PC-9 (cell line): ENCODE results near the gene PHACTR3. TPM values are rescaled to one million over a fixed set of nuclear protein-coding genes. Genes with fewer than 3 reads are reported as not detected.

Source experiments
- BruUV-seq: library from RNA; stranded (reverse); fragments of 400-500 nt; replicated peaks from 2 replicates; lab custom pipeline; 2021; lab: Mats Ljungman, UMichigan
- CTCF ChIA-PET: fragments of 300-600 bp; sonication (Branson Sonifier 250); formaldehyde crosslinking; loops from one replicate; lab custom pipeline; 2022; ENCODE audit warnings: antibody characterized with exemption; lab: Charles Lee
- POLR2A ChIA-PET: fragments of 300-600 bp; sonication (Branson Sonifier 250); formaldehyde crosslinking; loops from one replicate; lab custom pipeline; 2022; ENCODE audit warnings: antibody characterized with exemption; ENCODE audit not compliant: unreplicated experiment; lab: Charles Lee
- DNase-seq, 2 experiments: peaks; one replicate each; pipeline versions ENCODE4 v3.0.0 to v3.0.0-alpha.2; 2015 to 2022; ENCODE audit warnings: mixed read lengths in 1 of 2
- H2AFZ ChIP-seq: fragments of 200-600 bp; sonication (generic); 2 replicates; pipeline ENCODE4 v1.8.1; 2017; ENCODE audit warnings: antibody characterized with exemption
- H3F3A ChIP-seq: fragments of 200-600 bp; sonication (generic); 2 replicates; pipeline ENCODE4 v1.8.1; 2017; ENCODE audit warnings: antibody characterized with exemption, mild to moderate bottlenecking, low read depth; ENCODE audit not compliant: insufficient read depth
- H3K27ac ChIP-seq: fragments of 200-600 bp; sonication (generic); 2 replicates; pipeline ENCODE4 v1.6.1; 2016; ENCODE audit warnings: mixed run types
- H3K27me3 ChIP-seq: fragments of 200-600 bp; sonication (generic); 2 replicates; pipeline ENCODE4 v1.6.1; 2016; ENCODE audit warnings: low read depth, mixed run types; ENCODE audit not compliant: insufficient read depth
- H3K36me3 ChIP-seq: fragments of 200-600 bp; sonication (generic); 2 replicates; pipeline ENCODE4 v1.6.1; 2016; ENCODE audit warnings: low read depth, mixed run types
- H3K4me1 ChIP-seq: fragments of 200-600 bp; sonication (generic); replicated peaks from 2 replicates; pipeline ENCODE4 v1.6.1; 2016; ENCODE audit warnings: mixed run types; ENCODE audit not compliant: insufficient read depth
- H3K4me2 ChIP-seq: fragments of 200-600 bp; sonication (generic); 2 replicates; pipeline ENCODE4 v1.6.1; 2017; ENCODE audit warnings: mixed run types
- H3K4me3 ChIP-seq: fragments of 200-600 bp; sonication (generic); 2 replicates; pipeline ENCODE4 v1.6.1; 2016; ENCODE audit warnings: mixed run types
- H3K79me2 ChIP-seq: fragments of 200-600 bp; sonication (generic); 2 replicates; pipeline ENCODE4 v1.6.1; 2017; ENCODE audit warnings: low read depth, mixed run types
- H3K9me2 ChIP-seq: fragments of 200-600 bp; sonication (generic); 2 replicates; pipeline ENCODE4 v1.8.1; 2017; ENCODE audit warnings: mild to moderate bottlenecking; ENCODE audit not compliant: insufficient read depth
- H3K9me3 ChIP-seq: fragments of 200-600 bp; sonication (generic); 2 replicates; pipeline ENCODE4 v1.8.1; 2016; ENCODE audit warnings: low read depth; ENCODE audit not compliant: insufficient read depth
- H4K20me1 ChIP-seq: fragments of 200-600 bp; sonication (generic); 2 replicates; pipeline ENCODE4 v1.8.1; 2017; ENCODE audit not compliant: insufficient read depth
- EZH2 ChIP-seq: fragments of 200-600 bp; sonication (generic); IDR thresholded peaks from 2 replicates; pipeline ENCODE4 v1.8.0; 2017; ENCODE audit warnings: antibody characterized with exemption, low read depth
- intact Hi-C: fragments of 100-400 bp; cut with micrococcal nuclease; formaldehyde crosslinking; loops from one replicate; pipeline ENCODE4 v1.10.0; 2022; ENCODE audit not compliant: unreplicated experiment
- total RNA-seq: library from RNA; stranded (reverse); gene quantifications from 2 replicates; pipeline ENCODE4 v1.2.3, GENCODE V29; 2021
- TF ChIP-seq, protein P1 (sequence below): fragments of 200-600 bp; sonication (generic); conservative IDR thresholded peaks from 2 replicates; pipeline ENCODE4 v1.6.1; 2017; ENCODE audit warnings: mixed run types, antibody characterized with exemption, mild to moderate bottlenecking, moderate library complexity

PHACTR3 gene
- total RNA-seq, 1 experiment from 2014 or later: 0.41 TPM

GRCh38 chr20:59682603-59683002, 78.3 kb downstream of the PHACTR3 start:
- Histone ChIP-seq H3K4me3 (no peak overlapping the region), H3K9me3 (no peaks in the 10 kb centered on the region), H3K4me2 (no peak overlapping the region), H3K4me1 (no peaks in the 10 kb centered on the region), H3K79me2 (no peaks in the 10 kb centered on the region), H3K27ac (no peak overlapping the region), H3K36me3 (no peaks in the 10 kb centered on the region), H3F3A (no peaks in the 10 kb centered on the region), H2AFZ (no peak overlapping the region), H3K27me3 (peaks cover 88% of the 10 kb centered on the region), H4K20me1 (no peaks in the 10 kb centered on the region), H3K9me2 (no peaks in the 10 kb centered on the region)
- intact Hi-C loops: no loop called here
- BruUV-seq: no TSS peak
- no peak for DNase-seq
- POLR2A ChIA-PET: no interaction called here
- no peak for TF ChIP-seq EZH2
- TF ChIP-seq, protein P1, sequence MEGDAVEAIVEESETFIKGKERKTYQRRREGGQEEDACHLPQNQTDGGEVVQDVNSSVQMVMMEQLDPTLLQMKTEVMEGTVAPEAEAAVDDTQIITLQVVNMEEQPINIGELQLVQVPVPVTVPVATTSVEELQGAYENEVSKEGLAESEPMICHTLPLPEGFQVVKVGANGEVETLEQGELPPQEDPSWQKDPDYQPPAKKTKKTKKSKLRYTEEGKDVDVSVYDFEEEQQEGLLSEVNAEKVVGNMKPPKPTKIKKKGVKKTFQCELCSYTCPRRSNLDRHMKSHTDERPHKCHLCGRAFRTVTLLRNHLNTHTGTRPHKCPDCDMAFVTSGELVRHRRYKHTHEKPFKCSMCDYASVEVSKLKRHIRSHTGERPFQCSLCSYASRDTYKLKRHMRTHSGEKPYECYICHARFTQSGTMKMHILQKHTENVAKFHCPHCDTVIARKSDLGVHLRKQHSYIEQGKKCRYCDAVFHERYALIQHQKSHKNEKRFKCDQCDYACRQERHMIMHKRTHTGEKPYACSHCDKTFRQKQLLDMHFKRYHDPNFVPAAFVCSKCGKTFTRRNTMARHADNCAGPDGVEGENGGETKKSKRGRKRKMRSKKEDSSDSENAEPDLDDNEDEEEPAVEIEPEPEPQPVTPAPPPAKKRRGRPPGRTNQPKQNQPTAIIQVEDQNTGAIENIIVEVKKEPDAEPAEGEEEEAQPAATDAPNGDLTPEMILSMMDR: no peak
- CTCF ChIA-PET: no interaction called here

DNA sequence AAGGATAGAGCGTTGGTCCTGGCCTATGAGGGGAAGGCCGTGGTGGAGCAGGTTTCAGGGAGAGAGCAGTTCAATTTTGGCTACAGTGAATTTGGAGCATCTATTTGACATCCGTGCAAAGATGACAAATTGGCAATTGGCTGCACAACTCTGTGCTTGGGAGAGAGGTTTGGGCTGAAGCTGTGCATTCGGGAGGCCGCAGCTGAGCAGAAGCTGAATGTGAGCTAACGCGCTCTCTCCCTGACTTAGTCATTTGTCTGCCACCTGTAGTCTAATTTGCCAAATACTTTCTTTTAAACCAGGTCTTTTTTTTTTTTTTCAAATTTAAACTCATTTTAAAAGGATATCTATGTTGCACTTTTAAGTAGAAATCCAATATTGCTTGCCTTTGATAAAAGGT, 78.8 kb downstream of the PHACTR3 start:
- no peaks in the 10 kb centered on the region for H3K4me1 ChIP-seq
- H3K27ac ChIP-seq: no peak overlapping the region
- no peak overlapping the region for H3K4me2 ChIP-seq
- no peaks in the 10 kb centered on the region for H3F3A ChIP-seq
- no peaks in the 10 kb centered on the region for H4K20me1 ChIP-seq
- H3K36me3 ChIP-seq: no peaks in the 10 kb centered on the region
- POLR2A ChIA-PET: no interaction called here
- TF ChIP-seq, protein P1: no peak
- TF ChIP-seq EZH2: no peak
- no peaks in the 10 kb centered on the region for H3K79me2 ChIP-seq
- no peak overlapping the region for H2AFZ ChIP-seq
- no peak overlapping the region for H3K4me3 ChIP-seq
- intact Hi-C loops: no loop called here
- no peaks in the 10 kb centered on the region for H3K9me2 ChIP-seq
- DNase-seq: no peak
- H3K27me3 ChIP-seq: peaks cover 88% of the 10 kb centered on the region
- BruUV-seq: no TSS peak
- H3K9me3 ChIP-seq: no peaks in the 10 kb centered on the region
- CTCF ChIA-PET: no interaction called here

DNA sequence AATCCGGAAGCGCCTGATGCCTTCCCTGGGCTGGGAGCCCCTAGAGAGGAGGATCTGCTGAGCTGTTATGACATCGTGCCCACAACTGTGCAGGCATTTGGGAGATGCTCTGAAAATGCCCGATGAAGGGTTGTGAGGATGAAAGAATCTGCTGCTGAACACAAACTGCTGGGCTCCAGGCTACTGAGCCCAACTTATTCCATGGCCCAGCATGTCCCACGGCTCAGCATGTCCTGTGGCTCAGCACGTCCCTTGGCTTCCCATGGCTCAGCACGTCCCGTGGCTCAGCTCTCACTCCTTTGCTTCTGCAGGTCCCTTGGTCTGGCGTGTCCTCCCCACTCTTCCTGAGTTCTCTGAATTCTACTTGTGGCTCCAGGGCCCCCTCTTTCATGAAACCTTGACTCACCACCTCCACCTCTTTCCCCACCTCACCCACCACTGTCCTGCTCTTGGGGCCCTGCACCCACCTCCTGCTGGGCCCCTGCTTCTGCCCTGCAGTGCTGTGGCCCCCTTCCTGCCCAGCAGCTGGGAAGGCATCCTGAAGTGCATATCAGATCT, 80.4 kb downstream of the PHACTR3 start:
- Histone ChIP-seq H3K4me3 (no peak overlapping the region), H3K4me1 (no peaks in the 10 kb centered on the region), H3K36me3 (no peaks in the 10 kb centered on the region), H2AFZ (no peak overlapping the region), H3F3A (no peaks in the 10 kb centered on the region), H4K20me1 (no peaks in the 10 kb centered on the region), H3K9me3 (no peaks in the 10 kb centered on the region), H3K9me2 (no peaks in the 10 kb centered on the region), H3K27me3 (peaks cover 88% of the 10 kb centered on the region), H3K79me2 (no peaks in the 10 kb centered on the region), H3K27ac (no peak overlapping the region), H3K4me2 (no peak overlapping the region)
- no peak for DNase-seq
- no TSS peak for BruUV-seq
- POLR2A ChIA-PET: no interaction called here
- TF ChIP-seq, protein P1: no peak
- TF ChIP-seq EZH2: no peak
- intact Hi-C loops: no loop called here
- CTCF ChIA-PET: no interaction called here
